Measurements from ENCODE around the gene NCEH1. TPM values are rescaled to one million over a fixed set of nuclear protein-coding genes. Genes with fewer than 3 reads are reported as not detected.

NCEH1 gene
- total and polyA plus RNA-seq, 9 of the 15 experiments (the other 6 are each of a cell fraction or from before 2014, with no cell fraction given), result 1.3 to 5.0 (median 2.8) TPM

DNA sequence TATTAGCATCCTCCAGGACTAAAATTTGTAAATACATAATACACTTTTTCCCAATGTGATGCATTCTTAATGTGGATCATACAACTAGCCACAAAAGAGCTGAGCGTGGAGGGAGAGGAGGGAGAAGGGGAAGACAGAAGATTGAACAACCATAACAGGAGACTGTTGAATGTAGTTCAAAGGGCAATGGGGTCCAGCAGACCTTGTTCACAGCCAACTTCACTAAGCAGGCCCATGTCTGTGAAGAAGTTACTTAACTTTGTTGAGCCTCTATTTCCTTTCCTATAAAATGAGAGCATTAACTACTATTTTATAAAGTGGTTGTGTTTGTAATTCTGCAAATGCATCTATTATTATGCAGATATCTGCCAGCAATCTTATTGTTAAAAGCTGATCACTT, 13.3 kb downstream of the NCEH1 start:
- no peak overlapping the region for H3K4me3 ChIP-seq
- H3K9me3 ChIP-seq (replicated peaks; ENCODE audit: control insufficient read depth, insufficient read depth, low read depth, low read length), result no peaks in the 10 kb centered on the region
- no peak overlapping the region for H3K27ac ChIP-seq (ENCODE audit: extremely low read depth, low read depth, low read length)
- TF ChIP-seq DIDO1 (tag; IDR thresholded peaks at IDR 0.05; ENCODE audit: low read depth) (no peak), TCF7L2 (IDR thresholded peaks at IDR 0.05; ENCODE audit: low read depth, low read length) (no peak), ZNF561 (CRISPR knock-in tag; conservative IDR thresholded peaks at IDR 0.05) (no peak), MCM7 (IDR thresholded peaks at IDR 0.05) (no peak), XRCC5 (IDR thresholded peaks at IDR 0.05; ENCODE audit: low read depth, low read length) (no peak), PHB (CRISPR knock-in tag; IDR thresholded peaks at IDR 0.05) (no peak), ZNF785 (CRISPR knock-in tag; IDR thresholded peaks at IDR 0.05) (no peak), ZMIZ1 (IDR thresholded peaks at IDR 0.05; ENCODE audit: low read depth in 2 of 2, low read length in 2 of 2) (no peak), ZNF41 (CRISPR knock-in tag; conservative IDR thresholded peaks at IDR 0.05) (no peak), YBX1 (IDR thresholded peaks at IDR 0.05) (no peak)
- TF ChIP-seq, protein P1, sequence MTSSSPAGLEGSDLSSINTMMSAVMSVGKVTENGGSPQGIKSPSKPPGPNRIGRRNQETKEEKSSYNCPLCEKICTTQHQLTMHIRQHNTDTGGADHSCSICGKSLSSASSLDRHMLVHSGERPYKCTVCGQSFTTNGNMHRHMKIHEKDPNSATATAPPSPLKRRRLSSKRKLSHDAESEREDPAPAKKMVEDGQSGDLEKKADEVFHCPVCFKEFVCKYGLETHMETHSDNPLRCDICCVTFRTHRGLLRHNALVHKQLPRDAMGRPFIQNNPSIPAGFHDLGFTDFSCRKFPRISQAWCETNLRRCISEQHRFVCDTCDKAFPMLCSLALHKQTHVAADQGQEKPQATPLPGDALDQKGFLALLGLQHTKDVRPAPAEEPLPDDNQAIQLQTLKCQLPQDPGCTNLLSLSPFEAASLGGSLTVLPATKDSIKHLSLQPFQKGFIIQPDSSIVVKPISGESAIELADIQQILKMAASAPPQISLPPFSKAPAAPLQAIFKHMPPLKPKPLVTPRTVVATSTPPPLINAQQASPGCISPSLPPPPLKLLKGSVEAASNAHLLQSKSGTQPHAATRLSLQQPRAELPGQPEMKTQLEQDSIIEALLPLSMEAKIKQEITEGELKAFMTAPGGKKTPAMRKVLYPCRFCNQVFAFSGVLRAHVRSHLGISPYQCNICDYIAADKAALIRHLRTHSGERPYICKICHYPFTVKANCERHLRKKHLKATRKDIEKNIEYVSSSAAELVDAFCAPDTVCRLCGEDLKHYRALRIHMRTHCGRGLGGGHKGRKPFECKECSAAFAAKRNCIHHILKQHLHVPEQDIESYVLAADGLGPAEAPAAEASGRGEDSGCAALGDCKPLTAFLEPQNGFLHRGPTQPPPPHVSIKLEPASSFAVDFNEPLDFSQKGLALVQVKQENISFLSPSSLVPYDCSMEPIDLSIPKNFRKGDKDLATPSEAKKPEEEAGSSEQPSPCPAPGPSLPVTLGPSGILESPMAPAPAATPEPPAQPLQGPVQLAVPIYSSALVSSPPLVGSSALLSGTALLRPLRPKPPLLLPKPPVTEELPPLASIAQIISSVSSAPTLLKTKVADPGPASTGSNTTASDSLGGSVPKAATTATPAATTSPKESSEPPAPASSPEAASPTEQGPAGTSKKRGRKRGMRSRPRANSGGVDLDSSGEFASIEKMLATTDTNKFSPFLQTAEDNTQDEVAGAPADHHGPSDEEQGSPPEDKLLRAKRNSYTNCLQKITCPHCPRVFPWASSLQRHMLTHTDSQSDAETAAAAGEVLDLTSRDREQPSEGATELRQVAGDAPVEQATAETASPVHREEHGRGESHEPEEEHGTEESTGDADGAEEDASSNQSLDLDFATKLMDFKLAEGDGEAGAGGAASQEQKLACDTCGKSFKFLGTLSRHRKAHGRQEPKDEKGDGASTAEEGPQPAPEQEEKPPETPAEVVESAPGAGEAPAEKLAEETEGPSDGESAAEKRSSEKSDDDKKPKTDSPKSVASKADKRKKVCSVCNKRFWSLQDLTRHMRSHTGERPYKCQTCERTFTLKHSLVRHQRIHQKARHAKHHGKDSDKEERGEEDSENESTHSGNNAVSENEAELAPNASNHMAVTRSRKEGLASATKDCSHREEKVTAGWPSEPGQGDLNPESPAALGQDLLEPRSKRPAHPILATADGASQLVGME (CRISPR knock-in tag; IDR thresholded peaks at IDR 0.05), result no peak
- TF ChIP-seq, protein P2, sequence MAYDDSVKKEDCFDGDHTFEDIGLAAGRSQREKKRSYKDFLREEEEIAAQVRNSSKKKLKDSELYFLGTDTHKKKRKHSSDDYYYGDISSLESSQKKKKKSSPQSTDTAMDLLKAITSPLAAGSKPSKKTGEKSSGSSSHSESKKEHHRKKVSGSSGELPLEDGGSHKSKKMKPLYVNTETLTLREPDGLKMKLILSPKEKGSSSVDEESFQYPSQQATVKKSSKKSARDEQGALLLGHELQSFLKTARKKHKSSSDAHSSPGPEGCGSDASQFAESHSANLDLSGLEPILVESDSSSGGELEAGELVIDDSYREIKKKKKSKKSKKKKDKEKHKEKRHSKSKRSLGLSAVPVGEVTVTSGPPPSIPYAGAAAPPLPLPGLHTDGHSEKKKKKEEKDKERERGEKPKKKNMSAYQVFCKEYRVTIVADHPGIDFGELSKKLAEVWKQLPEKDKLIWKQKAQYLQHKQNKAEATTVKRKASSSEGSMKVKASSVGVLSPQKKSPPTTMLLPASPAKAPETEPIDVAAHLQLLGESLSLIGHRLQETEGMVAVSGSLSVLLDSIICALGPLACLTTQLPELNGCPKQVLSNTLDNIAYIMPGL (CRISPR knock-in tag; IDR thresholded peaks at IDR 0.05), result no peak
- no peaks in the 10 kb centered on the region for H3K36me3 ChIP-seq (ENCODE audit: control insufficient read depth, insufficient read depth, low read length)
- FAIRE-seq, result no peak
- H3K4me1 ChIP-seq (replicated peaks in 1 of 2; ENCODE audit: control insufficient read depth in 2 of 2, insufficient read depth in 2 of 2, low read length in 2 of 2), result peaks cover 0 to 7% of the 10 kb centered on the region in 2 experiments; a peak in 2 of 5 replicates
- ChIA-PET POLR2A (interaction anchor here (0.7 kb wide), 1 partner anchor 45 kb away, joined by 3 read pairs; no protein-coding TSS in a partner anchor), CTCF (ENCODE audit: low intra/inter-chr PET ratio) (no interaction called here)
- no peak overlapping the region for H3K4me2 ChIP-seq (ENCODE audit: insufficient read depth, low read length)
- DNase-seq (ENCODE audit: extremely low read depth in 1 of 4, low spot score in 3 of 4), result no peak
- 0 out of 2 replicates have a peak, but pooled peaks cover 3% of the 10 kb centered on the region for H4K20me1 ChIP-seq (replicated peaks; ENCODE audit: control insufficient read depth, insufficient read depth, low read length)
- H3K9ac ChIP-seq (ENCODE audit: insufficient read depth in 1 of 2, low read depth in 2 of 2, low read length in 2 of 2), result no peak overlapping the region
- no peak overlapping the region for H2AFZ ChIP-seq (ENCODE audit: low read depth, low read length)
- in situ Hi-C loops (cut with MboI), result no loop called here
- H3K79me2 ChIP-seq (ENCODE audit: control insufficient read depth, insufficient read depth, low read length), result no peaks in the 10 kb centered on the region
- H3K27me3 ChIP-seq (ENCODE audit: control insufficient read depth in 2 of 2, insufficient read depth in 2 of 2, low read length in 2 of 2), result no peaks in the 10 kb centered on the region
- no TSS peak for BruUV-seq (replicated peaks)
- ATAC-seq, result no peak
- intact Hi-C loops (cut with micrococcal nuclease), result no loop called here
- 71% methylated on average over 1 of the region's 1 CpG for WGBS (ENCODE audit: insufficient coverage, low coverage, missing lambda C conversion rate)
- H3K9me1 ChIP-seq (ENCODE audit: control insufficient read depth, insufficient read depth, low read length), result no peaks in the 10 kb centered on the region
